WTC11 (cell line): ENCODE data around the gene PSMC1. TPM values are rescaled to one million over a fixed set of nuclear protein-coding genes. Genes with fewer than 3 reads are reported as not detected.
A peak's percentile ranks its signal among the peaks of the same experiment; 100 is the strongest.

Experiments
- ATAC-seq: fragments of 200-7000 bp; cut with Tn5 transposase; 2 replicates; pipeline ENCODE4 v1.10.0; 2021; ENCODE audit warnings: mild to moderate bottlenecking, moderate library complexity
- Bru-seq: library from RNA; stranded (reverse); fragments of 400-500 nt; gene quantifications from one replicate; lab custom pipeline; 2021; lab: Mats Ljungman, UMichigan
- CTCF ChIA-PET: fragments of 300-600 bp; sonication (Branson Sonifier 250); formaldehyde crosslinking; loops from one replicate; lab custom pipeline; 2021; ENCODE audit warnings: antibody characterized with exemption; lab: Charles Lee
- POLR2A ChIA-PET: fragments of 350-600 bp; sonication (Branson Sonifier 250); formaldehyde crosslinking; loops from one replicate; lab custom pipeline; 2021; ENCODE audit warnings: antibody characterized with exemption; lab: Charles Lee
- DNase-seq: peaks from one replicate; pipeline ENCODE4 v3.0.0; 2021; ENCODE audit warnings: low spot score
- H3K27ac Mint-ChIP-seq: 2 replicates; pipeline ENCODE4 v1.8.0; 2021; ENCODE audit warnings: mixed read lengths
- H3K27me3 Mint-ChIP-seq: 2 replicates; pipeline ENCODE4 v1.8.0; 2021; ENCODE audit warnings: low read depth, mild to moderate bottlenecking, moderate library complexity, mixed read lengths
- H3K36me3 Mint-ChIP-seq: 2 replicates; pipeline ENCODE4 v1.8.0; 2021; ENCODE audit warnings: mixed read lengths
- H3K4me1 Mint-ChIP-seq: 2 replicates; pipeline ENCODE4 v1.8.0; 2022; ENCODE audit warnings: mixed read lengths
- H3K4me3 Mint-ChIP-seq: 2 replicates; pipeline ENCODE4 v1.8.0; 2021; ENCODE audit warnings: mild to moderate bottlenecking, moderate library complexity, mixed read lengths
- H3K9me3 Mint-ChIP-seq: 2 replicates; pipeline ENCODE4 v1.8.0; 2021; ENCODE audit warnings: mixed read lengths
- EMX1 ChIP-seq: fragments of 250-450 bp; sonication (Bioruptor Pico); IDR thresholded peaks from 2 replicates; pipeline ENCODE4 v1.8.0; 2021; ENCODE audit warnings: mild to moderate bottlenecking
- ETV6 ChIP-seq: sonication (generic); formaldehyde crosslinking; IDR thresholded peaks from 2 replicates; pipeline ENCODE4 v1.8.1; 2022; ENCODE audit warnings: mild to moderate bottlenecking, missing genetic modification reagents
- FOXK1 ChIP-seq: sonication (generic); formaldehyde crosslinking; IDR thresholded peaks from 2 replicates; pipeline ENCODE4 v1.8.0; 2022; ENCODE audit warnings: mild to moderate bottlenecking, moderate library complexity, missing genetic modification reagents
- NFE2L1 ChIP-seq: sonication (generic); formaldehyde crosslinking; IDR thresholded peaks from 2 replicates; pipeline ENCODE4 v1.8.1; 2023; ENCODE audit warnings: missing genetic modification reagents
- RELA ChIP-seq: sonication (generic); formaldehyde crosslinking; IDR thresholded peaks from 2 replicates; pipeline ENCODE4 v1.8.1; 2022; ENCODE audit warnings: missing genetic modification reagents, mild to moderate bottlenecking, borderline replicate concordance
- SMAD3 ChIP-seq: sonication (generic); formaldehyde crosslinking; IDR thresholded peaks from 2 replicates; pipeline ENCODE4 v1.8.0; 2022; ENCODE audit warnings: missing genetic modification reagents, mild to moderate bottlenecking, borderline replicate concordance
- SMAD4 ChIP-seq: sonication (generic); formaldehyde crosslinking; IDR thresholded peaks from 2 replicates; pipeline ENCODE4 v1.8.0; 2022; ENCODE audit warnings: mild to moderate bottlenecking, missing genetic modification reagents
- SP1 ChIP-seq: sonication (generic); formaldehyde crosslinking; conservative IDR thresholded peaks from 2 replicates; pipeline ENCODE4 v1.8.1; 2022; ENCODE audit warnings: missing genetic modification reagents
- ZBTB21 ChIP-seq: sonication (generic); formaldehyde crosslinking; IDR thresholded peaks from 2 replicates; pipeline ENCODE4 v1.8.1; 2023; ENCODE audit warnings: mild to moderate bottlenecking, missing genetic modification reagents, borderline replicate concordance
- ZNF121 ChIP-seq: sonication (generic); formaldehyde crosslinking; IDR thresholded peaks from 2 replicates; pipeline ENCODE4 v1.8.0; 2023; ENCODE audit warnings: missing genetic modification reagents
- ZNF671 ChIP-seq: fragments of 250-450 bp; sonication (Bioruptor Pico); IDR thresholded peaks from 2 replicates; pipeline ENCODE4 v1.8.0; 2021; ENCODE audit warnings: mild to moderate bottlenecking
- long read RNA-seq, 3 experiments: library from RNA in 1 of 3; library from capped mRNA in 1 of 3; library from polyadenylated mRNA in 1 of 3; unstranded in 2 of 3; stranded (forward) in 1 of 3; transcript quantifications; one replicate each; pipeline ENCODE4 v2.0.0, GENCODE V29; 2021
- total RNA-seq: library from RNA; stranded (reverse); gene quantifications from 3 replicates; pipeline ENCODE4 v1.2.3, GENCODE V29; 2021
- TF ChIP-seq, protein P1 (sequence below): fragments of 250-450 bp; sonication (Bioruptor Pico); IDR thresholded peaks from 2 replicates; pipeline ENCODE4 v2.1.2; 2022; ENCODE audit warnings: mild to moderate bottlenecking, moderate library complexity
- TF ChIP-seq, protein P2 (sequence below): sonication (generic); formaldehyde crosslinking; IDR thresholded peaks from 2 replicates; pipeline ENCODE4 v1.8.0; 2023; ENCODE audit warnings: missing genetic modification reagents, mild to moderate bottlenecking, borderline replicate concordance
- TF ChIP-seq, protein P3 (sequence below): sonication (generic); formaldehyde crosslinking; IDR thresholded peaks from 2 replicates; pipeline ENCODE4 v1.8.0; 2022; ENCODE audit warnings: mild to moderate bottlenecking, missing genetic modification reagents
- TF ChIP-seq, protein P4 (sequence below): fragments of 250-450 bp; sonication (Bioruptor Pico); IDR thresholded peaks from 2 replicates; pipeline ENCODE4 v1.9.0; 2021; ENCODE audit warnings: mild to moderate bottlenecking
- TF ChIP-seq, protein P5 (sequence below): sonication (generic); formaldehyde crosslinking; IDR thresholded peaks from 2 replicates; pipeline ENCODE4 v1.8.1; 2023; ENCODE audit warnings: mild to moderate bottlenecking, missing genetic modification reagents
- TF ChIP-seq, protein P6 (sequence below): sonication (generic); formaldehyde crosslinking; IDR thresholded peaks from 2 replicates; pipeline ENCODE4 v1.8.1; 2023; ENCODE audit warnings: mild to moderate bottlenecking, missing genetic modification reagents, moderate library complexity
- TF ChIP-seq, protein P7 (sequence below): sonication (generic); formaldehyde crosslinking; IDR thresholded peaks from 2 replicates; pipeline ENCODE4 v1.8.0; 2022; ENCODE audit warnings: mild to moderate bottlenecking, missing genetic modification reagents
- TF ChIP-seq, protein P8 (sequence below): sonication (generic); formaldehyde crosslinking; conservative IDR thresholded peaks from 2 replicates; pipeline ENCODE4 v1.8.1; 2022; ENCODE audit warnings: mild to moderate bottlenecking, missing genetic modification reagents
- TF ChIP-seq, protein P9 (sequence below): fragments of 250-450 bp; sonication (Bioruptor Pico); IDR thresholded peaks from 2 replicates; pipeline ENCODE4 v1.9.0; 2021; ENCODE audit warnings: moderate library complexity, mild to moderate bottlenecking, inconsistent platforms, borderline replicate concordance
- TF ChIP-seq, protein P10 (sequence below): sonication (generic); formaldehyde crosslinking; IDR thresholded peaks from 2 replicates; pipeline ENCODE4 v1.8.0; 2022; ENCODE audit warnings: mild to moderate bottlenecking, missing genetic modification reagents

Gene PSMC1
- total RNA-seq = 75.9 to 92.8 TPM (median 88.9 TPM) in 3 replicates
- percentile 87 among the genes with signal in this experiment for Bru-seq, nascent RNA
- long read RNA-seq, experiment 1, full-length matches to known transcripts = 267 of 285 reads
- long read RNA-seq, experiment 1, partial matches to known transcripts = 10 of 285 reads
- long read RNA-seq, experiment 1, other reads (novel, unspliced or antisense) = 8 of 285 reads
- long read RNA-seq, experiment 2, full-length matches to known transcripts = 30 of 111 reads
- long read RNA-seq, experiment 2, partial matches to known transcripts = 68 of 111 reads
- long read RNA-seq, experiment 2, other reads (novel, unspliced or antisense) = 13 of 111 reads
- long read RNA-seq, experiment 3, full-length matches to known transcripts = 408 of 448 reads
- long read RNA-seq, experiment 3, partial matches to known transcripts = 24 of 448 reads
- long read RNA-seq, experiment 3, other reads (novel, unspliced or antisense) = 16 of 448 reads

DNA sequence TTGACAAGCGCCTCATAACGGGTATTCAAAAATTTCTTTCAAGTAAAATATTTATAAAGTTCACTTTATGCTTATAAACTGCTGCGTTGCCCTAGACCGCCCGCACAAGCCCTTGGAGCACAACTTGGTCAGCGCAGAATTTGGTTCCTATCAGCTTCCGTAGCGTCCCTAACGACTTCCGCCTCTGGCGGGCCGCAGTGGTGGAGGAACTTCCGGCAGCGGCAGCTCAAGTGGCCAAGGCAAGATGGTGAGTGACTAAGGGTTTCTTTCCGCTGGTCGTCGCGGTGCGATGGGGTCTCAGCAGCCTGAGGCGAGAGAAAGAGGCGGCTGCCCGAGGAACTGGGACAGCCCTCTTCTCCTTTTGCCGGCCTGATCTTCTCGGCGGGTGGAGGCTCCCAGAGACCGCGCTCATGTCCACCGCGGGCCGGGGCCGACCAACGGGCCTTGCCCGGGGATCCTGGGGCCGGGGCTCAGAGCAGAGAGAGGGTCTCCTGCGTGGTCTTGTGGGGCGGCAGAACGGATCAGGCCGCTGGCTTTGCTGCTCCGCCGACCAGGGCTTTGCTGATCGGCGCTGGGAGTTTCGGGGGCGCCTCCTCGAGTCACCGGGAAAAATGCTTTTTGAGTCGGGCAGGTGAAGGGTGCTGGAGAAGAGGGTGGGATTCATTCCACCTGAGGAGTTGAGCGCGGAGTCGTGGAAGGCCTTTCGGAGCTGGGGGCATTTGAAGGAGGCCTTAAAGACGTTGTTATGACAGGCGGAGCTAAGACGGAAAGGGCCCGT, at the start of gene PSMC1:
Gene PSMC1 (plus strand): TSS at position 200 of the 778 bp plus-strand sequence. CDS start 45 bp downstream, at position 245.
- ChIA-PET POLR2A (interaction anchor here (0.6 kb wide), 1 partner anchor 72 kb away, joined by 4 read pairs; no protein-coding TSS in a partner anchor), CTCF (interaction anchor here (0.5 to 1.9 kb wide), 6 partner anchors 19 to 283 kb away, joined by 3 to 10 read pairs (median 3); no protein-coding TSS in a partner anchor)
- H3K4me3 Mint-ChIP-seq = peak within 1 kb of the TSS; percentile 98
- H3K36me3 Mint-ChIP-seq = peaks cover 22% of the 10 kb centered on the region
- peak within 1 kb of the TSS; percentile 90 for H3K27ac Mint-ChIP-seq
- H3K27me3 Mint-ChIP-seq = peaks cover 34% of the 10 kb centered on the region
- peak; percentile 94 for ATAC-seq
- peaks cover 16% of the 10 kb centered on the region for H3K4me1 Mint-ChIP-seq
- H3K9me3 Mint-ChIP-seq = peaks cover 5% of the 10 kb centered on the region
- peak; percentile 79 for DNase-seq
- TF ChIP-seq, protein P1, sequence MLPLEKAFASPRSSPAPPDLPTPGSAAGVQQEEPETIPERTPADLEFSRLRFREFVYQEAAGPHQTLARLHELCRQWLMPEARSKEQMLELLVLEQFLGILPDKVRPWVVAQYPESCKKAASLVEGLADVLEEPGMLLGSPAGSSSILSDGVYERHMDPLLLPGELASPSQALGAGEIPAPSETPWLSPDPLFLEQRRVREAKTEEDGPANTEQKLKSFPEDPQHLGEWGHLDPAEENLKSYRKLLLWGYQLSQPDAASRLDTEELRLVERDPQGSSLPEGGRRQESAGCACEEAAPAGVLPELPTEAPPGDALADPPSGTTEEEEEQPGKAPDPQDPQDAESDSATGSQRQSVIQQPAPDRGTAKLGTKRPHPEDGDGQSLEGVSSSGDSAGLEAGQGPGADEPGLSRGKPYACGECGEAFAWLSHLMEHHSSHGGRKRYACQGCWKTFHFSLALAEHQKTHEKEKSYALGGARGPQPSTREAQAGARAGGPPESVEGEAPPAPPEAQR (CRISPR knock-in tag) = no peak
- no peak for TF ChIP-seq SMAD4 (CRISPR knock-in tag)
- 0 out of 2 replicates have a peak, but pooled peaks have one; percentile 43 for TF ChIP-seq ZBTB21 (CRISPR knock-in tag)
- TF ChIP-seq, protein P2, sequence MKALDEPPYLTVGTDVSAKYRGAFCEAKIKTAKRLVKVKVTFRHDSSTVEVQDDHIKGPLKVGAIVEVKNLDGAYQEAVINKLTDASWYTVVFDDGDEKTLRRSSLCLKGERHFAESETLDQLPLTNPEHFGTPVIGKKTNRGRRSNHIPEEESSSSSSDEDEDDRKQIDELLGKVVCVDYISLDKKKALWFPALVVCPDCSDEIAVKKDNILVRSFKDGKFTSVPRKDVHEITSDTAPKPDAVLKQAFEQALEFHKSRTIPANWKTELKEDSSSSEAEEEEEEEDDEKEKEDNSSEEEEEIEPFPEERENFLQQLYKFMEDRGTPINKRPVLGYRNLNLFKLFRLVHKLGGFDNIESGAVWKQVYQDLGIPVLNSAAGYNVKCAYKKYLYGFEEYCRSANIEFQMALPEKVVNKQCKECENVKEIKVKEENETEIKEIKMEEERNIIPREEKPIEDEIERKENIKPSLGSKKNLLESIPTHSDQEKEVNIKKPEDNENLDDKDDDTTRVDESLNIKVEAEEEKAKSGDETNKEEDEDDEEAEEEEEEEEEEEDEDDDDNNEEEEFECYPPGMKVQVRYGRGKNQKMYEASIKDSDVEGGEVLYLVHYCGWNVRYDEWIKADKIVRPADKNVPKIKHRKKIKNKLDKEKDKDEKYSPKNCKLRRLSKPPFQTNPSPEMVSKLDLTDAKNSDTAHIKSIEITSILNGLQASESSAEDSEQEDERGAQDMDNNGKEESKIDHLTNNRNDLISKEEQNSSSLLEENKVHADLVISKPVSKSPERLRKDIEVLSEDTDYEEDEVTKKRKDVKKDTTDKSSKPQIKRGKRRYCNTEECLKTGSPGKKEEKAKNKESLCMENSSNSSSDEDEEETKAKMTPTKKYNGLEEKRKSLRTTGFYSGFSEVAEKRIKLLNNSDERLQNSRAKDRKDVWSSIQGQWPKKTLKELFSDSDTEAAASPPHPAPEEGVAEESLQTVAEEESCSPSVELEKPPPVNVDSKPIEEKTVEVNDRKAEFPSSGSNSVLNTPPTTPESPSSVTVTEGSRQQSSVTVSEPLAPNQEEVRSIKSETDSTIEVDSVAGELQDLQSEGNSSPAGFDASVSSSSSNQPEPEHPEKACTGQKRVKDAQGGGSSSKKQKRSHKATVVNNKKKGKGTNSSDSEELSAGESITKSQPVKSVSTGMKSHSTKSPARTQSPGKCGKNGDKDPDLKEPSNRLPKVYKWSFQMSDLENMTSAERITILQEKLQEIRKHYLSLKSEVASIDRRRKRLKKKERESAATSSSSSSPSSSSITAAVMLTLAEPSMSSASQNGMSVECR = no peak
- TF ChIP-seq ETV6 (CRISPR knock-in tag) = peak; percentile 90
- TF ChIP-seq, protein P3, sequence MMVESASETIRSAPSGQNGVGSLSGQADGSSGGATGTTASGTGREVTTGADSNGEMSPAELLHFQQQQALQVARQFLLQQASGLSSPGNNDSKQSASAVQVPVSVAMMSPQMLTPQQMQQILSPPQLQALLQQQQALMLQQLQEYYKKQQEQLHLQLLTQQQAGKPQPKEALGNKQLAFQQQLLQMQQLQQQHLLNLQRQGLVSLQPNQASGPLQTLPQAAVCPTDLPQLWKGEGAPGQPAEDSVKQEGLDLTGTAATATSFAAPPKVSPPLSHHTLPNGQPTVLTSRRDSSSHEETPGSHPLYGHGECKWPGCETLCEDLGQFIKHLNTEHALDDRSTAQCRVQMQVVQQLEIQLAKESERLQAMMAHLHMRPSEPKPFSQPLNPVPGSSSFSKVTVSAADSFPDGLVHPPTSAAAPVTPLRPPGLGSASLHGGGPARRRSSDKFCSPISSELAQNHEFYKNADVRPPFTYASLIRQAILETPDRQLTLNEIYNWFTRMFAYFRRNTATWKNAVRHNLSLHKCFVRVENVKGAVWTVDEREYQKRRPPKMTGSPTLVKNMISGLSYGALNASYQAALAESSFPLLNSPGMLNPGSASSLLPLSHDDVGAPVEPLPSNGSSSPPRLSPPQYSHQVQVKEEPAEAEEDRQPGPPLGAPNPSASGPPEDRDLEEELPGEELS = peak; percentile 64; the same call in 1 of the 2 replicates
- no peak for TF ChIP-seq ZNF121 (CRISPR knock-in tag)
- TF ChIP-seq, protein P4, sequence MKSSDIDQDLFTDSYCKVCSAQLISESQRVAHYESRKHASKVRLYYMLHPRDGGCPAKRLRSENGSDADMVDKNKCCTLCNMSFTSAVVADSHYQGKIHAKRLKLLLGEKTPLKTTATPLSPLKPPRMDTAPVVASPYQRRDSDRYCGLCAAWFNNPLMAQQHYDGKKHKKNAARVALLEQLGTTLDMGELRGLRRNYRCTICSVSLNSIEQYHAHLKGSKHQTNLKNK (CRISPR knock-in tag) = no peak
- TF ChIP-seq NFE2L1 (CRISPR knock-in tag) = peak; percentile 91
- TF ChIP-seq SMAD3 (CRISPR knock-in tag) = no peak
- TF ChIP-seq, protein P5, sequence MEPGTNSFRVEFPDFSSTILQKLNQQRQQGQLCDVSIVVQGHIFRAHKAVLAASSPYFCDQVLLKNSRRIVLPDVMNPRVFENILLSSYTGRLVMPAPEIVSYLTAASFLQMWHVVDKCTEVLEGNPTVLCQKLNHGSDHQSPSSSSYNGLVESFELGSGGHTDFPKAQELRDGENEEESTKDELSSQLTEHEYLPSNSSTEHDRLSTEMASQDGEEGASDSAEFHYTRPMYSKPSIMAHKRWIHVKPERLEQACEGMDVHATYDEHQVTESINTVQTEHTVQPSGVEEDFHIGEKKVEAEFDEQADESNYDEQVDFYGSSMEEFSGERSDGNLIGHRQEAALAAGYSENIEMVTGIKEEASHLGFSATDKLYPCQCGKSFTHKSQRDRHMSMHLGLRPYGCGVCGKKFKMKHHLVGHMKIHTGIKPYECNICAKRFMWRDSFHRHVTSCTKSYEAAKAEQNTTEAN (CRISPR knock-in tag) = no peak
- TF ChIP-seq SP1 (CRISPR knock-in tag) = no peak; the same call in 1 of the 2 replicates
- TF ChIP-seq RELA = no peak
- TF ChIP-seq EMX1 = no peak
- TF ChIP-seq, protein P6, sequence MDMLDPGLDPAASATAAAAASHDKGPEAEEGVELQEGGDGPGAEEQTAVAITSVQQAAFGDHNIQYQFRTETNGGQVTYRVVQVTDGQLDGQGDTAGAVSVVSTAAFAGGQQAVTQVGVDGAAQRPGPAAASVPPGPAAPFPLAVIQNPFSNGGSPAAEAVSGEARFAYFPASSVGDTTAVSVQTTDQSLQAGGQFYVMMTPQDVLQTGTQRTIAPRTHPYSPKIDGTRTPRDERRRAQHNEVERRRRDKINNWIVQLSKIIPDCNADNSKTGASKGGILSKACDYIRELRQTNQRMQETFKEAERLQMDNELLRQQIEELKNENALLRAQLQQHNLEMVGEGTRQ (CRISPR knock-in tag) = no peak
- TF ChIP-seq, protein P7, sequence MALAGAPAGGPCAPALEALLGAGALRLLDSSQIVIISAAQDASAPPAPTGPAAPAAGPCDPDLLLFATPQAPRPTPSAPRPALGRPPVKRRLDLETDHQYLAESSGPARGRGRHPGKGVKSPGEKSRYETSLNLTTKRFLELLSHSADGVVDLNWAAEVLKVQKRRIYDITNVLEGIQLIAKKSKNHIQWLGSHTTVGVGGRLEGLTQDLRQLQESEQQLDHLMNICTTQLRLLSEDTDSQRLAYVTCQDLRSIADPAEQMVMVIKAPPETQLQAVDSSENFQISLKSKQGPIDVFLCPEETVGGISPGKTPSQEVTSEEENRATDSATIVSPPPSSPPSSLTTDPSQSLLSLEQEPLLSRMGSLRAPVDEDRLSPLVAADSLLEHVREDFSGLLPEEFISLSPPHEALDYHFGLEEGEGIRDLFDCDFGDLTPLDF = no peak
- TF ChIP-seq ZNF671 = no peak
- TF ChIP-seq FOXK1 (CRISPR knock-in tag) = peak; percentile 76
- TF ChIP-seq, protein P8, sequence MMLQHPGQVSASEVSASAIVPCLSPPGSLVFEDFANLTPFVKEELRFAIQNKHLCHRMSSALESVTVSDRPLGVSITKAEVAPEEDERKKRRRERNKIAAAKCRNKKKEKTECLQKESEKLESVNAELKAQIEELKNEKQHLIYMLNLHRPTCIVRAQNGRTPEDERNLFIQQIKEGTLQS (CRISPR knock-in tag) = no peak
- TF ChIP-seq, protein P9, sequence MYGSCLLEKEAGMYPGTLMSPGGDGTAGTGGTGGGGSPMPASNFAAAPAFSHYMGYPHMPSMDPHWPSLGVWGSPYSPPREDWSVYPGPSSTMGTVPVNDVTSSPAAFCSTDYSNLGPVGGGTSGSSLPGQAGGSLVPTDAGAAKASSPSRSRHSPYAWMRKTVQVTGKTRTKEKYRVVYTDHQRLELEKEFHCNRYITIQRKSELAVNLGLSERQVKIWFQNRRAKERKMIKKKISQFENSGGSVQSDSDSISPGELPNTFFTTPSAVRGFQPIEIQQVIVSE (CRISPR knock-in tag) = no peak
- TF ChIP-seq, protein P10, sequence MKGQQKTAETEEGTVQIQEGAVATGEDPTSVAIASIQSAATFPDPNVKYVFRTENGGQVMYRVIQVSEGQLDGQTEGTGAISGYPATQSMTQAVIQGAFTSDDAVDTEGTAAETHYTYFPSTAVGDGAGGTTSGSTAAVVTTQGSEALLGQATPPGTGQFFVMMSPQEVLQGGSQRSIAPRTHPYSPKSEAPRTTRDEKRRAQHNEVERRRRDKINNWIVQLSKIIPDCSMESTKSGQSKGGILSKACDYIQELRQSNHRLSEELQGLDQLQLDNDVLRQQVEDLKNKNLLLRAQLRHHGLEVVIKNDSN (CRISPR knock-in tag) = no peak
